GM12891 (cell line): ENCODE measurements around the gene CEP76.

ENCODE experiments used
- POLR2A ChIP-seq: IDR thresholded peaks from 2 replicates; pipeline ENCODE4 v1.6.1; 2011; ENCODE audit warnings: low read depth, low read length, control low read depth
- SPI1 ChIP-seq: IDR thresholded peaks from 2 replicates; pipeline ENCODE4 v1.6.1; 2011; ENCODE audit warnings: low read depth, low read length, control low read depth
- TAF1 ChIP-seq: IDR thresholded peaks from 2 replicates; pipeline ENCODE4 v1.6.1; 2011; ENCODE audit warnings: low read depth, low read length, control low read depth

- TF ChIP-seq TAF1 = no peak
- TF ChIP-seq SPI1 = no peak
- no peak for TF ChIP-seq POLR2A
Observed at GRCh38 chr18:12726774-12727550, 24.4 kb upstream of the CEP76 start.
